HG03571 (cell line): ENCODE results near the gene MEI1.
"Not testable (repeated sequence)": the region's sequence is repeated elsewhere in the genome, so short reads cannot be mapped to it uniquely, and the experiment has no call there.

Experiments used
- ATAC-seq: cut with Tn5 transposase; IDR thresholded peaks from one replicate; pipeline ENCODE4 v1.9.1; 2021; ENCODE audit not compliant: unreplicated experiment

MEI1 gene

GRCh38 chr22:41819257-41819656, 120.0 kb downstream of the MEI1 start:
- no peak for ATAC-seq

- ATAC-seq = no peak
These were observed 121.1 kb downstream of the MEI1 start for GRCh38 chr22:41820447-41820846.

- ATAC-seq = no peak
These were observed 122.4 kb downstream of the MEI1 start for GRCh38 chr22:41821471-41822316.

GRCh38 chr22:41822317-41823057, 123.2 kb downstream of the MEI1 start:
- no peak for ATAC-seq

- no peak for ATAC-seq
These were observed 124.5 kb downstream of the MEI1 start for GRCh38 chr22:41823797-41824196.

- no peak for ATAC-seq
These were observed 126.1 kb downstream of the MEI1 start for GRCh38 chr22:41825376-41825775.

GRCh38 chr22:41826021-41826420, 126.7 kb downstream of the MEI1 start:
- ATAC-seq = no peak

GRCh38 chr22:41826430-41827383, 127.4 kb downstream of the MEI1 start:
- no peak for ATAC-seq

- ATAC-seq = no peak
These were observed 128.4 kb downstream of the MEI1 start for GRCh38 chr22:41827671-41828070.

GRCh38 chr22:41828516-41828915, 129.2 kb downstream of the MEI1 start:
- no peak for ATAC-seq

- ATAC-seq = no peak
These were observed 130.9 kb downstream of the MEI1 start for GRCh38 chr22:41830174-41830573.

GRCh38 chr22:41831383-41831782, 132.1 kb downstream of the MEI1 start:
- no peak for ATAC-seq

GRCh38 chr22:41831828-41832552, 132.7 kb downstream of the MEI1 start:
- peak; percentile 5 for ATAC-seq

- ATAC-seq = peak; percentile 72
These were observed 133.5 kb downstream of the MEI1 start, which contains the start of gene SREBF2 for GRCh38 chr22:41832553-41833368. Gene SREBF2, plus strand, starts transcription at chr22:41833105. Its CDS starts 166 bp downstream, at chr22:41833271.

- peak; percentile 34 for ATAC-seq
These were observed 134.2 kb downstream of the MEI1 start for GRCh38 chr22:41833369-41834004.

- no peak for ATAC-seq
These were observed 135.0 kb downstream of the MEI1 start for GRCh38 chr22:41834005-41834944.

- not testable (repeated sequence) for ATAC-seq
These were observed 136.2 kb downstream of the MEI1 start for GRCh38 chr22:41835462-41835861.

- ATAC-seq = no peak
These were observed 137.2 kb downstream of the MEI1 start for GRCh38 chr22:41836551-41836950.
